GM18511 (cell line): ENCODE results near the gene FRYL.

Experiments used
- ATAC-seq: cut with Tn5 transposase; IDR thresholded peaks from one replicate; pipeline ENCODE4 v1.9.1; 2021; ENCODE audit warnings: mild to moderate bottlenecking, moderate library complexity; ENCODE audit not compliant: unreplicated experiment

Gene FRYL

DNA sequence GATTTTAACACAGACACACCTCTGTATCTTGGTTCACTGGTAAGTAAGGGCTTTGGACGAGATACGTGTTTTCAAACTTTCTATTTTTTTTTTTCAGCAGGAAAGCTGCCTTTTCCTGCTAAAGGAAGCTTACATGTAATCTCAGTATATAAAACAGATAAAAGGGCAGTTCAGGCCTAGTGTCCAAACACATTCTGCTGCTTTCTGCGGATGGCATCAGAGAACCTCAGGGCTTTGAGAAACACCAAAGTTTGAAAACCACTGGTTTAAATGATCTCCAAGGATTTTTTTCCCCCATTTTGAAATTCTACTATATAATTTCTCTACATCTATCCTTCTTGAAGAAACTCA is 214.1 kb downstream of the FRYL start:
- ATAC-seq: no peak

DNA sequence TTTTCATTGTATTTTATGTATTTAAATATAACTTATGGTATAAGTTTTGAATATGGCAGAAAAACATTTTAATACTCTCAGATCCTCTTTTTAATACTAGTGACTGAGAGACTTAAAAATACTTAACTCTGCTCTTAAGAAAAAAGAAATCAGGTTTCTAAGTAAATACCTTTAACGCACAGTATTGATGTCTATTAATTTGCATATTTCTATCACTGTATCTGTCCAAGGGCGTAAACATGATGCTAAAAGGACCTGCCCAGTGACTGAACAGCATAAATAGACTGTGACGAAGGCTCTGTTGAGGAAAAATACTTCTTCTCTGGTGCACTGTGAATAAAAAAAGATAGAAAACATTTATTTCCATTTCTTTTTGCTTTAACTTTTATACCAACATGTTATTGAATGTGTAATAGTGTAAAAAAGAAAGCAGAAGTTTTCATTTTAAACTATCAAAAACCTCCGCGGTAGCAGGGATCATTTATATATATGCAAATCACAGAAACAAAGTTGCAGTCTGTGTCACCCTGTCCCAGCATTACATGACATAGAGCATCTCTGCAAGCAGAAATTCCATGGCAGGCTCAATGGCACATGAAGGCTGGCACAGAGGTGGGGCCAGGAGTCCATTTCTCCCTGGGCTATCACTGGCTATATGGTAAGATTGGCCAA is 214.6 kb downstream of the FRYL start:
- no peak for ATAC-seq

DNA sequence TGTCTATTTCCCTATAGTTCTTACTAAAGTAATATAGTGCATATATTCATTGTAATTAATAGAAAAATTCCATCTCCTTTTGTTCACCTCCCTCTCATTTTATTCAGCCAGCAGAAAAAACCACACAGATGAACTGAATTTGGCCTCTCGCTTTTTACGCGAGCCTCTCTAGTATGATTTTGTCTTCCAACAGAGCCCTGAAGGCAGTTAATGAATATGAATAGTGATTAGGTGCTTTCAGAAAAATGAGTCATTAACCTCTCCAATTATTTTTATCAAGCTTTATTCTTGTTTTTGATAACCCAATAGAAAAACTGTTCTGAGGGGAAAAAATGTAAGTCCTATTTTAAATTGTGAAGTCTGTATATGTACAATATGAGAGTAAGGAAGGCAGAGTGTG is 215.9 kb downstream of the FRYL start:
- ATAC-seq: no peak

DNA sequence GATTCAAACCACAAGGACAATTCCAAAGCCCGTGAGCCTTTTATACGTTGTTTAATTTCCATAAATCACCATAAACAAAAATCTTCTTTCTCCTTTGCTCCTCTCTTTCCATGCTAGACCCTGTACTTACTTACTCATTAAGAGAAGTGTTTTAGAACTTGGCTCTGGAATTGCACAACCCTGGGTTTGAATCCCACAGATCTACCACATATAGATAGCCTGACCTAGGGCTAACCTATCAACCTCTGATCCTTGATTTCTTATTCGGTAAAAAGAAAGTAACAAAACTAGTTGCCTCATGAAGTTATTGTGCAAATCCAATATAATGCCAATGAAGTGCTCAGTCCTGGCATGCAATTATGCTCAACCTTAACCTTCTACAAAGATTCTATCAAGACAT is 221.3 kb downstream of the FRYL start:
- ATAC-seq: no peak

DNA sequence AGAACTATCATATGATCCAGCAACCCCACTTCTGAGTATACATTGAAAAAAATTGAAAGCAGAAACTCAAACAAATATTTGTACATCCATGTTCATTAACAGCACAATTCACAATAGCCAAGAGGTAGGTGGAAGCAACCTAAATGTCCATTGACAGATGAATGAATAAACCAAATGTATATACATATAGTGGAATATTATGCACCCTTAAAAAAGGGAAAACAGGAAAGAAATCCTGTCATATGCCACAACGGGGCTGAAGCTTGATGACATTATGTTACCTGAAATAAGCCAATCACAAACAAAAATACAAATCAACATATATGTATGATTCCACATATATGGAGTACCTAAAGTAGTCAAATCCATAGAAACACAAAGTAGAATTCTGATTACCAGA is 222.1 kb downstream of the FRYL start:
- no peak for ATAC-seq

DNA sequence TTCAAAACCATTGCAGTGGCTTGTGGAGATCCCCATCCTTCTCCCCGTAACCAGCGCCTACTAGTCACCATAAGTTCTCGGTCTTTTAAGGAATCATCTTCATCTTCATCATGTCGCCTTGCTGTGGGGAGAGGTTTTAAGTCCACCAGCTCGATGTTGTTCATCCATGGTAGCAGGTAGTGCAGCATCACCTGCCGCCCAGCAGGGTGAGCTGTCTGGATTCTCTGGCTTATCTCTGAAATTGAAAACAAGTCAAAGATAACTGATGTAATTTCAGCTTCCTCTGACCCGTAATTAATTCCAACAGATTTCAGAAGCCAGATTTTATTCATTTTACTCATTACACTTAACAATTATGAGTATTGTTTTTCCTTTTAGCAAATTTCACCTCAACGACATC is 222.6 kb downstream of the FRYL start:
- no peak for ATAC-seq

DNA sequence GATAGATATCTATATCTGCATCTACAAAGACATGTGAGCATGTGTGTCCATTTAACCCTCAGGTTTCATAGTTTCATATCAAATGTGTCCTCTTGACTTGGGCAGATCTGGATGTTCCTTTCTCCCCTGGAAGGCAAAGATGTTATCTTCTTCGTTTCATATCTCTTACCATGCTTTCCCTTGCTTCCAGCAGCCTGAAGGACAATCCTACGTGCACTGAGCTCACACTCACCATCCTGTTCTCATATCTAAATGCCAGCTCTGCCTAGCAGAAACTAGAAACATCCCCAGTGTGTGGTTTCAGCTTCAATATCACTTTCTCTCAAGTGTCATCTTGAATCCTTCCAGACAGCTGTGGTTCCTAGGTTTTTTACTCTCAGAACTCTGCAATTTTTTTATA is 223.8 kb downstream of the FRYL start:
- no peak for ATAC-seq

DNA sequence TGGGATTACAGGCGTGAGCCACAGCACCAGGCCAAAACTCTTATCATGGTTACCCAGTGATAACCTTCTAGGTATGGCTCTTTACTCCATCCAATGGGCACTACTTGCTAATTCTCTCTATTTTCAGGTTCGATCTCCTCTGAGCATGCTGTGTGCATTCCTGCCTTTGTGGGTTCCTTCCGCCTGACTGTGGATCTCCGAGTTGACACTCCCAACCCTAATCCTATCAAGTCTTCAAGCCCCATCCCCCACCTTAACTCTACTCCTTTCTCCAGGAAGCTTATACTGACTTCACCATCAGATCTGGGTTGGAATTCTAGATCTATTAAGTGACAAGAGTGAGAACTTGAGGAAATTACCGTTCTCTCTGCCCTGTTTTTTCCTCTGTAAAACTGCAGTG is 225.5 kb downstream of the FRYL start:
- ATAC-seq: no peak

DNA sequence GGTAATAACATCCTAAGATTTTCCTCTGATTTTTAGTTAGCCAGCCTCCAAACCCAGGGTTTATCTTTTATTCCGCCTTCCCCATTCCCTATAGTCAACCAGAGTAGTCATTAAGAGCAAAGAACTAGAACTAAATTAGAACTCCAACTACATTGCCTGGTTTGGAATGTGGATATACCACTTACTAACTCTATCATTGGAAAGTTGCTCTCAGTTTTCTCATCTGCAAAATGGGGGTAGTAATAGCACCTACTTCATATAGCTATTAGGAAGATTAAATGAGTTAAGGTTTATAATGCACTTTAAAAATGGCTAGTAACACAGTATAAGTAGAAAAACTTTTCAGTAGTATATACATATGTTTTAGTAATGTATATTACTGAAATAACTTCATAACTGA is 226.4 kb downstream of the FRYL start:
- no peak for ATAC-seq

DNA sequence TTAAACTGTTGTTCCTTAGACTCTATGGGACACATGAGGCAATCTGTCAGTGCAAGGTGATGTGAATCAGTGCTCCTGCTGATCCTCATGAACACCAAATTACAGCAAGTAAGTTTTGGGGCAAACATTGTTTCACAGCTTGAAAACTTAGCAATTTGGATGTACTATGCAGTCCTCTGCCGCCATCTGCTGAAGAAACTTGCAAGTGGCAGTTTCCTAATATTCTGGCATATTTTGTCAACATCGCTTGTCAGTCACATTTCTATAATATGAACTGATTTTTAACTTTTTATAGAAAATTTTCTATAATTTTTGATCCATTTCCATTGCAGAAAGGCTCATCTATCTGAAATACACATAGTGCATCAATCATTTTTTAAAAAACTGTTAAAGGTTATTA is 233.7 kb downstream of the FRYL start:
- ATAC-seq: no peak

DNA sequence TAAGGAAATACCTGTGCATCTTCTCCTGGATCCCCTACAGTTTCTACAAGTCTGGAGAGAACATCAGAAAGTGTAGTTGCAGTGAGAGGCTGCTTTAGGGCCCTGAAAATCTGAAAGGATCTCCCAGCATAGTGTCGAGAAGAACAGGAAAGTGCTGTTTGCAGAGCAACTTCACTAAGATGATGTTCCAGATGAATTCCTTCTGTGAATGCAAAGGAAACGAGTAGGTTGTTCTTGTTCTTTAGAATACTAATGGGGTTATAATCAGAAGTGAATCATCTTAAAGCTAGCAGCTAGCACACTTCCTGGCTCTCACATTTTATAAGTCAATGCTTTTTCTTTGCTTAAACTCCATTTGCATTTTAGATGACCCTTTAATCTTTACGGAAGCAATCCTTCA is 236.3 kb downstream of the FRYL start:
- ATAC-seq: no peak

DNA sequence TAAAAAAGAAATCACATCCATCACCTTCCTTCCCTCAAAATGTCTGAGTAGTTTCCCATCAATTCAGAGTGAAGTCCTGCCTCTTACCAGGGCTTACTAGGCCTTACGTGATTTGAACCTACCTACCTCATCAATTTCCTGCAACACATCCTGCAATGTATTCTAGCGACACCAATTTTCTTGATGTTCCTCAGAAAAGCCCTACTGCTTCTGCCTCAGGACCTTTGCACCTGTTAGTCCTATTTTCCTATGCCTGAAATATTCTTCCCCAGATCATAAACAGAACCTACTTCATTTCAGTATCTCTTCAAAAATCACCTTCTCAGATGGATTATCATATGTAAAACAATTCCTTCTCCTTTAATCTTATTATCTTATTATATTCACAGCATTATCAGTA is 237.2 kb downstream of the FRYL start:
- no peak for ATAC-seq

DNA sequence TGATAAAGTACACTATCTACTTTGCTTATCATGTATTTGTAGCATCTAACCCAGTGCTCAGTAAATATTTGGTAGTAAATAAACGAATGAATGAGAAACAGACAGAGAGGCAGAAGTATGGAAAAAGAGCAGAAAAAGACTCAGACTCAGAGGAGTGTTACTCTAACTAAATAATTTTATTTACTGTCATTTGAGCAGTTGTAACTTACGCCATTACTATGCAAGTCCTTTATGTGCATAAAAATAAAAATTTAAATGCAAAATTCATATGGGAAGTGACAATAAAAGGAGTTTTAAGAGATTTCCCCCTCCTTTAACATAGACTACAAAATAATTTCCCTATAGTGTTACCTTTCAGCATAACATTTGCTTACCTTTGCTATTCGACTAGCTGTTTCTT is 240.5 kb downstream of the FRYL start:
- ATAC-seq: no peak

DNA sequence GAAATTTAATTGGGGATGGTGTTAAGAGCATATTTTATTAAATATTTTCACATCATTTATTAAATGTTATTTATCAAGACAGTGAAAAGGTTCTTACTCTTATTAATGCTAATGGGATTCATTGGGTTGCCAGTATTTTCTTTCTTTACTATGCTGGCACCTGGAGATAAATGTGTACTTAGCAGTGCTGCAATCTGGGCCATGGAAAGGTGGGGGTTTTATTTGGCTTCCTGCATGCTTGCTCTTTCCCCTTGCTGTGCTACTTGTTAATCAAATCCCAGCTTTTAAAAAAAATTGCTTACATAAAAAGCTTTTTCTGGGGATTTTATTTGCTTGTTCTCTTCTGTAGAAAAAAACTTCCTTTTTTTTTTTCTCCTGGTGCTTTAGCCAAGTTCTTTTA is 241.7 kb downstream of the FRYL start:
- ATAC-seq: no peak

DNA sequence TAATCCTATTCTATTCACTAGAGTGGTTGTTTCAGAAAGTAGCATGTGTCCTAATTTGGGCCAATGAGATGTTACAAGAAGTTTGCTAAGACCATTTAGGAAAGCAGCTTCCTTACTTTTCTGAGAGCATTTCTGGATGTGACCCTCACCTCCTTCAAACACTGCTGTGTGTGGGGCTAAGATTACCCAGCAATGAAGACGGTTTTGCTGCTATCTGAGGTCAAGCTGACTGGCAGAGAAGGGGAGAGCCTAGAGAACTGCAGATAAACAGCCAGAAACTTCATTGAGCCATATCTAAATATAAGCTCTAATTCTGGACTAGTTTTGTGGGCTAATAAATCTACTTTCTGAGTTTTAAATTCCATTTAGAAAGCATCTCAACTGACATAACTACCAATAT is 253.7 kb downstream of the FRYL start:
- ATAC-seq: no peak

DNA sequence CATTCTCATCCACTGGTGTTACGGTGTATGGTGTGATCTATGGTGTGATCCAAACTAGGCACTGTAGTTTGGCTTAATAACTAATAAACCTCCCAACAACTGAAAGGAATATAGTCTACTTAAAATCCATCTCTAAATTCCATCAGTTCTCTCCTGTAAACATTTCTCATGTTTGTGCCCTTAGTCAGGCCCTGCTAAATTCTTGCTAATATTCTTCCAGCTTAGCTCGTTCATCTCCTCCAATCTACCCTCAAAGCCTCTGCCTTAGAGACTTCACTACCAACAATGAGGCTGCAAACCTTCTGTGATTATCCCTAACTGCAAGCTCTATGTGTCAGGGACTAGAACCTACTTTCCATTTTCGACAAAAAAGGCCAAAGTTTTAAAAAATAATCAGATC is 261.9 kb downstream of the FRYL start:
- ATAC-seq: no peak

DNA sequence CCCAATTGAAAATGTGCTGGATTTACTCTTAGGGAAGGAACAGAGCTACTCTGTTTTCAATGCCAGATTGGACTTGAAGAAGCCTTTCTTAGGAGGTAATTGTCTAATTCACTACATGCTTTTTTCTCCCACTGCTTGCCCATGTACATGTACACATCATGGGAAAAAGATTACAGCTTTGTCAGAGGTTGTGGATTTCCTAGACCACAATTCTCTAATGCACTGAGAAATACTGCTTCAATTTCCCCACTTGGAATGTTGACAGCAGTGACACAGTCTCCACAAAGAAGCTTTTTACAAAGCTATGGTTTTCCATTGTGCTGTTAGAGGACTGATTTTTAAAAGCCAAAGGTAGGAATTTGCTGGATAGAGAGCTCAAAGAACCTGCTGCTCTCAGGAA is 270.5 kb downstream of the FRYL start:
- ATAC-seq: no peak

DNA sequence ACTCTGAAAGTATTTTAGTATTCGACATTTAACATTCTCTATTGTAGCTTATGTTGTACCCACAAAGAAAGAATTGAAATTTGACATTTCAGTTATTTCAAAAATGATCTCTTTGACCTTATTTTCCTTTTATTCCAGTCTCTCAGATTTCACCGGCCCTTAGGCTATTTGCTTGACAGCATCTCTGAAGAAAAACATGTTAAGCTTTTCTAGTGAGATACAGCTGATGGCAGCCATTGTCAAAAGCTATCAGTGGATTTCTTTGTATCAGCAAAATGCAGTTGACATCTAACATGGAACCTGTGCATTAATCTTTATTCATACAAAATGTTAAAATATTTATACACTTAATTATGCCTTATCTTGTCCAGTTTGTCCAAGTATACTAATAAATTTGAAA is 273.4 kb downstream of the FRYL start:
- ATAC-seq: no peak

DNA sequence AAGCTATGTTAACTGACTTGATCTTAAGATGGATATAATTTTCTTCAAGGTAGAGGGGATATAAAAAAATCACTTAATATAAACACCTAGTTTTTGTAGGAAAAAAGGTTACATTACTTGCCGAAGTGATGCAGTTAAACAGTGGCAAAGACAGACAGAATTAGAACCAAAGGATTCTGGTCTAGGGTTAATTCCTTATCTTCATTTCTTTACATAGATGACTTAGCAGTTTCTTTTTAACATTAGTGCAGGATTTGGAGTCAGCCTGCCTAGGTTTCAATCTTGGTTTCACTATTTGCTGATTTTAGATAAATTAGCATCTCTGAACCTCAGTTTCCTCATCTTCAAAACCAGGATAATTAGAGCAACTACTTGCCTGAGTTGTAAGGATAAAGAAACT is 275.7 kb downstream of the FRYL start:
- ATAC-seq: no peak

DNA sequence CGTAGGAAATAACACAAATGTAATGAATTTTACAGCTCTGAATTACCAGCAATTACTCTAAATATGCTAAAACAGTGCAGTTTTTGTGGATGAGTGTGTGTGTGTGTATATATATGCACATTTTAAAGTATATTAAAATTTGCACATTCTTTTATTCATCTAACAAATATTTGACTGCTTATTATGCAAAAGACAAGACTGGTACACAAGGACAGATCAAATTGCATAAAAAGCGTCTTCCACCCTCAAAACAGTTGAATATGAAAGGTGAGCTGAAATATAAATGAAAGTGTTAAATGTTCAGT is 276.1 kb downstream of the FRYL start:
- no peak for ATAC-seq

DNA sequence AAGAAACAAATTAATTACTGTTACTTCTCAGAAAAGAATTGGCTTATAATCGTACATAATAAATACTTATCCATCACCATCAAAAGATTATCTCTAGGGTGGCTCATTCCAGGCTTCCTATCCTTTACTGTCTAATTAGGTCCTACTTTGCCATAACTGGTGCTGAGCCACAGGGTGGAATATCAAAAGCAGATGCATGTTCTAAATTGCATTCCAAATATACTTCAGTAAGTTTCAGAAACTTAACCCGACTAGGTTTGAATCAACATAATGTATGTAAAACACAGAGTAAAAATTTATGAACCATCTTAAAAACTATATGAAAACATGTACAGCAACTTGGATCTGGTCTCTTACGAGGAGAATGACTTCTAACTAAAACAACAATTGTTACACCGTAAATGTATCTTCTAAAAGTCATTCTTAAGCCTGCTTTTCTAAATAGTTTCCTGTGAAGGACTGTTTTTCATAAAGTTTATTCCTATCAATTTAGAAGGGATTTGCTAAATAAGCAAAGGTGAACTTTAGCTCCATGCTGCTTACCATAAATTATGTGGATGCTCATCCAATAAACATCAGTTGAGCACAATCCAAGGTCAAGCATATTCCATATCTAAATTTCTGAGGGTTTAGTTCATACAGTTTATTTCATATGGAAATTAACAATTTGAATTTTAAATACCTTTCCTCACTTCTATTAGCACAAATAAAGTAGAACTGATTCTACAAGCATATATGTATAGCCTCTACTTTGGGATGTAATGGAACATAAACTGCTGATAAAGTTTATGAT is 276.6 kb downstream of the FRYL start:
- ATAC-seq: no peak

DNA sequence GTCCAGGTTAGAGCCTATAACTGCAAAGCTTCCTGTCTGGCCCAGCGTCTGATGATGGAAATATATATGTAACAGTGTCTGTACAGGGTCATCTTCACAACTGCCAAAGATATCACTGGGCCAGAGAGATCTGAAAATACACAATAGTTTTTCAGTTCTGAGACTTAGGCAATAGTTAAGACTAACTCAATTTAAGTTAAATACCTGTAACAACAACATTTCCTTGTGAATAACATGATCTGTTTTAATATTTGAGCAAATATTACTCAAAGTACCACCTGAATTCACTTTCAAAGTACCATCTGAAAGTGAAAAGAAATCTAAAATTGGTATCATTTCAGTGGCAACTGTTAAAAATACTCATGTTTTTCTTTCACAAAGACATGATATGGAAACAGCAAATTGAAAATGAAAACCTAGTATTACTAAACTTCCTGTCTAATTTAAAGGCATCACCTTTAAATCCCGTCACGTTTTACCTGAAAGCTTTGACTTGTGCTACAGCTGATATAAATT is 280.5 kb downstream of the FRYL start:
- peak; percentile 88 for ATAC-seq

DNA sequence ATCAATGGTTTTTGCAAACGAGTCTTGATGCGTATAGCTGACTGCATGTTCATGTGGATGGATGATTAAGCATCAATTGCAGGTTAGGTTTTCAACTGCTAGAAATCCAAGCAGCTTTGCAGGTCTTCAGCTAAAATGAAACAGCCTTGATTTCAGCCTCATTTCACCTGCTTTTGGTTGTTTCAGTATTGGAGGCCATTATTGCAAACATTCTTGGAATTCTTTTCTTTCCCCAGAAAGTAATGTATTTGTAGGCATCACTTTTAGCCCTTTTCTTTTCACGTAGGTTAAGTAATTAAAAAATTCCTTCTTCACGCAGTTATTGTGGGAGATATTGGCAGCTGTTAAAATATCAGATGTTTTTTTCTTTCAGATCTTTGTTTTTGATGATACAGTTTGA is 281.2 kb downstream of the FRYL start:
- ATAC-seq: no peak
